CD4-positive, alpha-beta T cell (primary cell): ENCODE measurements around the gene CD1B. TPM values are rescaled to one million over a fixed set of nuclear protein-coding genes. Genes with fewer than 3 reads are reported as not detected.

Source experiments
- ATAC-seq: fragments of 200-7000 bp; cut with Tn5 transposase; one replicate; pipeline ENCODE4 v1.10.0; 2022; ENCODE audit warnings: mild to moderate bottlenecking; ENCODE audit not compliant: poor library complexity
- CTCF ChIA-PET: fragments of 350-600 bp; sonication (Branson Sonifier 250); formaldehyde crosslinking; loops from one replicate; lab custom pipeline; 2021; ENCODE audit warnings: antibody characterized with exemption, inconsistent platforms; lab: Charles Lee
- POLR2A ChIA-PET: fragments of 350-600 bp; sonication (Branson Sonifier 250); formaldehyde crosslinking; loops from one replicate; lab custom pipeline; 2021; ENCODE audit warnings: antibody characterized with exemption, inconsistent platforms; lab: Charles Lee
- DNase-seq, 14 experiments: peaks; one replicate each; pipeline ENCODE4 v3.0.0-alpha.2; 2013 to 2020; ENCODE audit warnings: mixed read lengths in 2 of 14
- H3K27ac ChIP-seq, 2 donors: one replicate each; pipeline versions ENCODE4 v1.5.1 to v1.7.0; 2013; ENCODE audit warnings: low read length in 2 of 2, low read depth in 1 of 2, mild to moderate bottlenecking in 1 of 2
- H3K27me3 ChIP-seq, 2 experiments: 1 replicate in 1 of 2; 2 replicates in 1 of 2; pipeline versions ENCODE4 v1.6.1 to v1.7.0; 2013; ENCODE audit warnings: low read length in 2 of 2, control low read depth in 1 of 2, mild to moderate bottlenecking in 1 of 2, moderate library complexity in 1 of 2; ENCODE audit not compliant: insufficient read depth in 2 of 2, control insufficient read depth in 1 of 2
- H3K36me3 ChIP-seq: one replicate; pipeline ENCODE4 v1.6.1; 2013; ENCODE audit warnings: low read length, control low read depth; ENCODE audit not compliant: insufficient read depth
- H3K4me1 ChIP-seq: one replicate; pipeline ENCODE4 v1.6.1; 2013; ENCODE audit warnings: low read length, control low read depth; ENCODE audit not compliant: insufficient read depth
- H3K4me3 ChIP-seq: one replicate; pipeline ENCODE4 v1.5.1; 2013; ENCODE audit warnings: mild to moderate bottlenecking, low read length, moderate library complexity
- H3K9me3 ChIP-seq, 2 experiments: 1 replicate in 1 of 2; 2 replicates in 1 of 2; pipeline versions ENCODE4 v1.6.1 to v1.7.0; 2013; ENCODE audit warnings: low read length in 2 of 2, mild to moderate bottlenecking in 2 of 2, control low read depth in 1 of 2, moderate library complexity in 1 of 2; ENCODE audit not compliant: control insufficient read depth in 1 of 2, insufficient read depth in 1 of 2
- H3K27ac Mint-ChIP-seq: one replicate; pipeline ENCODE4 v1.8.0; 2020; ENCODE audit warnings: mixed read lengths
- H3K27me3 Mint-ChIP-seq: one replicate; pipeline ENCODE4 v1.8.0; 2021; ENCODE audit warnings: mixed read lengths
- H3K36me3 Mint-ChIP-seq: one replicate; pipeline ENCODE4 v1.8.0; 2021; ENCODE audit warnings: low read depth, mixed read lengths
- H3K4me1 Mint-ChIP-seq: one replicate; pipeline ENCODE4 v1.8.0; 2021; ENCODE audit warnings: low read depth, mixed read lengths
- H3K4me3 Mint-ChIP-seq: one replicate; pipeline ENCODE4 v1.8.0; 2020; ENCODE audit warnings: mild to moderate bottlenecking, mixed read lengths
- H3K9me3 Mint-ChIP-seq: one replicate; pipeline ENCODE4 v1.8.0; 2020; ENCODE audit warnings: mixed read lengths
- intact Hi-C, 2 experiments: fragments of 100-400 bp; cut with DNase I in 1 of 2; cut with micrococcal nuclease in 1 of 2; formaldehyde crosslinking; loops; one replicate each; pipeline versions ENCODE4 v1.15.1 to v1.9.0; 2023 to 2025; cut with DNase I, micrococcal nuclease
- total RNA-seq, 174 experiments: library from RNA in 2 of 174; stranded (reverse) in 2 of 174; gene quantifications; one replicate each; pipeline ENCODE4 v1.2.3 and lab custom pipeline; 2021 to 2026
- TF ChIP-seq, protein P1 (sequence below): fragments of 200-600 bp; IDR thresholded peaks from one replicate; pipeline ENCODE4 v1.8.0; 2022; ENCODE audit warnings: antibody characterized with exemption, mild to moderate bottlenecking

The CD1B gene
- total RNA-seq, 2 experiments from 2014 or later: not detected

DNA sequence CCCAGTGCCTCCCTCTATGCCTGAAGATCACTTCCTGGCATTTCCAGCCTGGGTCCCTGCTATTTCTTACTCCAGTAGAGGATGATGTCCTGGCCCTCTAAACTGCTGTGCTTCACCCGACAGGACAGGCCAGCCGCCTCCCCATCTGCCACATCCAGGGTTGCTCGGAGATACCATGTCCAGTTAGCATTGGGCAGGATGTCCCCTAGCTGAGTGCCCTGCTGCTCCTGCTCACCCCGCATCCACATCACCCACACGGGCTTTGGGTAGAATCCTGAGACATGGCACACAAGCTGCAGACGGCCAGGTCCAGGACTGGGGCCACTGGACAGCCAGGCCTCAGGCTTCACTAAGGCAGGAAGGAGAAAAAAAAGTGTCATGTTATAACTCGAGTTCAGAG lies 2.0 kb downstream of the CD1B start:
- H3K4me3 Mint-ChIP-seq: no peak overlapping the region
- CTCF ChIA-PET: no interaction called here
- H3K27ac ChIP-seq: no peak overlapping the region
- no peaks in the 10 kb centered on the region for H3K36me3 ChIP-seq
- intact Hi-C loops: no loop called here
- POLR2A ChIA-PET: no interaction called here
- DNase-seq (no peak), ATAC-seq (no peak)
- no peaks in the 10 kb centered on the region for H3K4me1 ChIP-seq
- no peaks in the 10 kb centered on the region for H3K9me3 ChIP-seq
- H3K27me3 ChIP-seq: peaks cover 0 to 17% of the 10 kb centered on the region in 2 experiments
- H3K9me3 Mint-ChIP-seq: no peaks in the 10 kb centered on the region
- H3K27me3 Mint-ChIP-seq: peaks cover 22% of the 10 kb centered on the region
- TF ChIP-seq, protein P1, sequence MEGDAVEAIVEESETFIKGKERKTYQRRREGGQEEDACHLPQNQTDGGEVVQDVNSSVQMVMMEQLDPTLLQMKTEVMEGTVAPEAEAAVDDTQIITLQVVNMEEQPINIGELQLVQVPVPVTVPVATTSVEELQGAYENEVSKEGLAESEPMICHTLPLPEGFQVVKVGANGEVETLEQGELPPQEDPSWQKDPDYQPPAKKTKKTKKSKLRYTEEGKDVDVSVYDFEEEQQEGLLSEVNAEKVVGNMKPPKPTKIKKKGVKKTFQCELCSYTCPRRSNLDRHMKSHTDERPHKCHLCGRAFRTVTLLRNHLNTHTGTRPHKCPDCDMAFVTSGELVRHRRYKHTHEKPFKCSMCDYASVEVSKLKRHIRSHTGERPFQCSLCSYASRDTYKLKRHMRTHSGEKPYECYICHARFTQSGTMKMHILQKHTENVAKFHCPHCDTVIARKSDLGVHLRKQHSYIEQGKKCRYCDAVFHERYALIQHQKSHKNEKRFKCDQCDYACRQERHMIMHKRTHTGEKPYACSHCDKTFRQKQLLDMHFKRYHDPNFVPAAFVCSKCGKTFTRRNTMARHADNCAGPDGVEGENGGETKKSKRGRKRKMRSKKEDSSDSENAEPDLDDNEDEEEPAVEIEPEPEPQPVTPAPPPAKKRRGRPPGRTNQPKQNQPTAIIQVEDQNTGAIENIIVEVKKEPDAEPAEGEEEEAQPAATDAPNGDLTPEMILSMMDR: no peak
- peaks cover 12% of the 10 kb centered on the region for H3K4me1 Mint-ChIP-seq
- no peaks in the 10 kb centered on the region for H3K36me3 Mint-ChIP-seq
- H3K4me3 ChIP-seq: no peak overlapping the region
- no peak overlapping the region for H3K27ac Mint-ChIP-seq

DNA sequence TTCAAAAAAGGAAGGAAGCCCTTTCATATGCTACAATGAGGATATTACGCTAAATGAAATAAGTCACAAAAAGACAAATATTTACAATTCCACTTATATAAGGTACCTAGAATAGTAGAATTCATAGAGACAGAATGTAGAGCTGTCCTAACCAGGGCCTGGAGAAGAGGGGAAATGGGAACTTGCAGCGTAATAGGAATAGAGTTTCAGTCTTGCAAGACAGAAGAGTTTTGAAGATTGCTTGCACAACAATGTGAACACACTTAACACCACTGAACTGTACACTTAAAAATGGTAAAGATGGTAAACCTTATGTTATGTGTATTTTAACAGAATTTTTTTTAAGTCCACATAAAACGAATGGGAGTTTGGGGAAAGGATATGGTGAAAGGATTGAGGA lies 2.9 kb downstream of the CD1B start:
- Histone ChIP-seq H3K4me1 (no peaks in the 10 kb centered on the region), H3K27me3 (peaks cover 0 to 20% of the 10 kb centered on the region in 2 experiments), H3K4me3 (no peak overlapping the region), H3K36me3 (no peaks in the 10 kb centered on the region), H3K9me3 (peaks cover 0 to 4% of the 10 kb centered on the region in 2 experiments), H3K27ac (no peak overlapping the region)
- H3K4me3 Mint-ChIP-seq: no peak overlapping the region
- H3K27me3 Mint-ChIP-seq: peaks cover 22% of the 10 kb centered on the region
- intact Hi-C loops: no loop called here
- ChIA-PET POLR2A (no interaction called here), CTCF (no interaction called here)
- H3K9me3 Mint-ChIP-seq: peaks cover 1% of the 10 kb centered on the region
- TF ChIP-seq, protein P1: no peak
- H3K4me1 Mint-ChIP-seq: peaks cover 3% of the 10 kb centered on the region
- no peak overlapping the region for H3K27ac Mint-ChIP-seq
- ATAC-seq: no peak
- no peak for DNase-seq
- H3K36me3 Mint-ChIP-seq: no peaks in the 10 kb centered on the region

DNA sequence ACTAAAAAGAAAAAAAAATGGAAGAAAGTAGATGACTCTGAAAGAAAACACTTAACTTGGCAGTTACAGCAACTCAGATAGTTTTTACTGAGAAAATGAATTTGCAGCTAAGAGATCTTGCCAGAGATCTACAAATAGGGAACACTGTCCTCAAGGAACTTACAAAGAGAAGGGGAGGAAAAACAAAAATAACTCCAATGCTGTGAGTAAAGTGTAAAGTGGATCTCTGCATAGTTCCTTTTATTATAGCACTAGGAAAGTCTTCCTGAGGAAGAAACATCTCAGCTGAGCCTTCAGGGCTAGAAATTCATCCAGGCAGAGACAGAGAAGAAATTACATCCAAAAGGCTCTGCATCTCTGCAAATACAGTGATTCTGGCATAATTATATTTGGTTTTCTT lies 3.9 kb downstream of the CD1B start:
- H3K27me3 Mint-ChIP-seq: peaks cover 23% of the 10 kb centered on the region
- no peaks in the 10 kb centered on the region for H3K4me1 Mint-ChIP-seq
- no peaks in the 10 kb centered on the region for H3K4me1 ChIP-seq
- no peak for ATAC-seq
- H3K27ac ChIP-seq: no peak overlapping the region
- CTCF ChIA-PET: no interaction called here
- H3K27ac Mint-ChIP-seq: no peak overlapping the region
- H3K27me3 ChIP-seq: peaks cover 0 to 21% of the 10 kb centered on the region in 2 experiments
- H3K9me3 Mint-ChIP-seq: peaks cover 8% of the 10 kb centered on the region
- H3K4me3 Mint-ChIP-seq: no peak overlapping the region
- no peak for DNase-seq
- peaks cover 0 to 6% of the 10 kb centered on the region in 2 experiments for H3K9me3 ChIP-seq
- H3K4me3 ChIP-seq: no peak overlapping the region
- TF ChIP-seq, protein P1: no peak
- POLR2A ChIA-PET: no interaction called here
- H3K36me3 ChIP-seq: no peaks in the 10 kb centered on the region
- intact Hi-C loops: no loop called here
- no peaks in the 10 kb centered on the region for H3K36me3 Mint-ChIP-seq
